Right lobe of liver (tissue), 6 donors: ENCODE data around the gene PKIB. TPM values are rescaled to one million over a fixed set of nuclear protein-coding genes. Genes with fewer than 3 reads are reported as not detected.

Source experiments
- ATAC-seq, 4 donors: fragments of 200-7000 bp; cut with Tn5 transposase; one replicate each; pipeline ENCODE4 v1.9.1; 2020; ENCODE audit warnings: mild to moderate bottlenecking in 4 of 4, moderate library complexity in 4 of 4
- DNase-seq, 3 donors: peaks; one replicate each; pipeline ENCODE4 v3.0.0-alpha.2; 2020
- H3K27ac ChIP-seq, 3 donors: fragments of 200-600 bp; one replicate each; pipeline ENCODE4 v1.8.0; 2022
- H3K27me3 ChIP-seq, 2 donors: fragments of 200-600 bp; one replicate each; pipeline ENCODE4 v1.8.0; 2022
- H3K36me3 ChIP-seq, 4 donors: fragments of 200-600 bp; sonication (generic) in 1 of 4; one replicate each; pipeline versions ENCODE4 v1.5.1 to v1.8.0; 2017 to 2022; ENCODE audit warnings: control low read depth in 1 of 4
- H3K4me1 ChIP-seq, 4 donors: fragments of 200-600 bp; sonication (generic) in 1 of 4; one replicate each; pipeline versions ENCODE4 v1.5.1 to v1.8.0; 2017 to 2022; ENCODE audit warnings: control low read depth in 1 of 4
- H3K4me3 ChIP-seq, 3 donors: fragments of 200-600 bp; one replicate each; pipeline ENCODE4 v1.8.0; 2022
- H3K9me3 ChIP-seq, 4 donors: fragments of 200-600 bp; sonication (generic) in 1 of 4; one replicate each; pipeline versions ENCODE4 v1.5.1 to v1.8.0; 2017 to 2022; ENCODE audit warnings: control low read depth in 1 of 4
- CTCF ChIP-seq, 4 donors: fragments of 200-600 bp in 3 of 4; fragments of 450-650 bp in 1 of 4; IDR thresholded peaks; one replicate each; pipeline versions ENCODE4 v1.5.1 to v1.8.0; 2016 to 2022; ENCODE audit warnings: antibody characterized with exemption in 4 of 4, mild to moderate bottlenecking in 2 of 4
- POLR2A ChIP-seq: fragments of 450-650 bp; IDR thresholded peaks from one replicate; pipeline ENCODE4 v1.6.1; 2017; ENCODE audit warnings: antibody characterized with exemption, mild to moderate bottlenecking
- WGBS: methylation state at CpG from one replicate; pipeline ENCODE4 v1.1.6; 2018; ENCODE audit warnings: low coverage, low lambda C conversion rate; ENCODE audit not compliant: insufficient coverage; ENCODE audit errors: missing lambda C conversion rate; 5-methylcytosine and 5-hydroxymethylcytosine counted together
- intact Hi-C, 2 donors: fragments of 100-400 bp; cut with DNase I; formaldehyde crosslinking; loops; one replicate each; pipeline versions ENCODE4 v1.11.2 to v1.14.1; 2022
- total RNA-seq, 6 experiments: library from RNA; depleted of rRNA in 2 of 6; stranded (reverse); fragments of >200 nt in 2 of 6; fragmentation: NEBNext Ultra II Directional in 3 of 6; extraction: Animal tissue kit (Norgen Biotek cat#: 25700) in 3 of 6; gene quantifications; one replicate each; pipeline versions ENCODE4 v1.1.0 to v1.2.4, GENCODE V29; 2016 to 2023
- donor health status: DM: no; HTN: yes; CAD: no.
- donor health status: DM: no; HTN: no; CAD: no.
- donor health status: DM: no; HTN: no; CAD: no.
- donor health status: DM: no; HTN: yes; CAD: no.
- donor health status: DM: no; HTN: yes; CAD: no.

PKIB gene
- total RNA-seq, 6 experiments from 2014 or later: 2.4 to 12.1 (median 4.1) TPM

GRCh38 chr6:122621638-122622037, 11.4 kb downstream of the PKIB start:
- H3K27ac ChIP-seq: no peak overlapping the region
- no peak overlapping the region for H3K4me3 ChIP-seq
- no peaks in the 10 kb centered on the region for H3K27me3 ChIP-seq
- H3K9me3 ChIP-seq: no peaks in the 10 kb centered on the region
- no peaks in the 10 kb centered on the region for H3K36me3 ChIP-seq
- DNase-seq (no peak), ATAC-seq (no peak)
- H3K4me1 ChIP-seq: no peaks in the 10 kb centered on the region
- no peak for TF ChIP-seq POLR2A
- no peak for TF ChIP-seq CTCF (IDR thresholded peaks at IDR 0.05)
- WGBS: 43% methylated on average over 2 of the region's 2 CpGs
- intact Hi-C loops: no loop called here

GRCh38 chr6:122622479-122622878, 12.3 kb downstream of the PKIB start:
- no peak for DNase-seq
- TF ChIP-seq CTCF (IDR thresholded peaks at IDR 0.05) (no peak), POLR2A (no peak)
- Histone ChIP-seq H3K4me3 (no peak overlapping the region), H3K9me3 (no peaks in the 10 kb centered on the region), H3K36me3 (no peaks in the 10 kb centered on the region), H3K4me1 (no peaks in the 10 kb centered on the region), H3K27ac (no peak overlapping the region), H3K27me3 (no peaks in the 10 kb centered on the region)
- ATAC-seq: no peak
- WGBS: 51% methylated on average over 3 of the region's 4 CpGs
- intact Hi-C loops: no loop called here

- no peaks in the 10 kb centered on the region for H3K4me1 ChIP-seq
- intact Hi-C loops: no loop called here
- DNase-seq (no peak), ATAC-seq (no peak)
- TF ChIP-seq POLR2A: no peak
- TF ChIP-seq CTCF (IDR thresholded peaks at IDR 0.05): no peak
- no peaks in the 10 kb centered on the region for H3K36me3 ChIP-seq
- no peak overlapping the region for H3K4me3 ChIP-seq
- H3K27ac ChIP-seq: no peak overlapping the region
- H3K9me3 ChIP-seq: no peaks in the 10 kb centered on the region
- no peaks in the 10 kb centered on the region for H3K27me3 ChIP-seq
Measured at GRCh38 chr6:122623279-122623678, 13.1 kb downstream of the PKIB start.

- no peak for DNase-seq
- Histone ChIP-seq H3K9me3 (no peaks in the 10 kb centered on the region), H3K36me3 (no peaks in the 10 kb centered on the region), H3K4me1 (no peaks in the 10 kb centered on the region), H3K27me3 (no peaks in the 10 kb centered on the region), H3K27ac (no peak overlapping the region), H3K4me3 (no peak overlapping the region)
- 71% methylated on average over 2 of the region's 2 CpGs for WGBS
- intact Hi-C loops: no loop called here
- TF ChIP-seq POLR2A: no peak
- no peak for TF ChIP-seq CTCF (IDR thresholded peaks at IDR 0.05)
- ATAC-seq: no peak
Measured at GRCh38 chr6:122624853-122625252, 14.6 kb downstream of the PKIB start.

GRCh38 chr6:122628714-122629113, 18.5 kb downstream of the PKIB start:
- 40% methylated on average over 1 of the region's 1 CpG for WGBS
- Histone ChIP-seq H3K27me3 (no peaks in the 10 kb centered on the region), H3K4me3 (no peak overlapping the region), H3K27ac (no peak overlapping the region), H3K9me3 (no peaks in the 10 kb centered on the region), H3K4me1 (no peaks in the 10 kb centered on the region), H3K36me3 (no peaks in the 10 kb centered on the region)
- ATAC-seq: no peak
- DNase-seq: no peak
- intact Hi-C loops: no loop called here
- TF ChIP-seq CTCF (IDR thresholded peaks at IDR 0.05) (no peak), POLR2A (no peak)
